K562 (cell line): Measurements from ENCODE around the gene RGS8. TPM values are rescaled to one million over a fixed set of nuclear protein-coding genes. Genes with fewer than 3 reads are reported as not detected.

Experiments used
- ATAC-seq: fragments of 200-7000 bp; cut with Tn5 transposase; 3 replicates; pipeline ENCODE4 v1.9.1; 2020; ENCODE audit warnings: moderate library complexity
- BruUV-seq: library from RNA; stranded (reverse); fragments of 400-500 nt; replicated peaks from 2 replicates; lab custom pipeline; 2021; lab: Mats Ljungman, UMichigan
- CTCF ChIA-PET: fragments of 300-600 bp; formaldehyde crosslinking; extraction: SDS; loops from one replicate; lab custom pipeline; 2021; ENCODE audit warnings: low intra/inter-chr PET ratio; lab: Yijun Ruan, JAX
- POLR2A ChIA-PET: fragments of 300-600, 350-650 bp; sonication (Branson Sonifier 250); formaldehyde crosslinking; extraction: SDS; loops from one replicate; lab custom pipeline; 2021; ENCODE audit warnings: antibody characterized with exemption, inconsistent platforms; lab: Yijun Ruan, JAX
- DNase-seq, 4 experiments: peaks; one replicate each; pipeline versions ENCODE4 v3.0.0 to v3.0.0-alpha.2; 2011 to 2018; ENCODE audit warnings: low spot score in 3 of 4, mixed read lengths in 3 of 4; ENCODE audit errors: extremely low read depth in 1 of 4
- FAIRE-seq: peaks from 2 replicates; lab custom pipeline; 2011; peaks lifted over from hg19 to GRCh38; lab: Jason Lieb, UNC
- H2AFZ ChIP-seq: 2 replicates; pipeline ENCODE4 v1.6.0; 2011; ENCODE audit warnings: low read depth, low read length, control low read depth, inconsistent platforms
- H3K27ac ChIP-seq: fragments of 200-600 bp; 3 replicates; pipeline ENCODE4 v1.8.0; 2011; ENCODE audit warnings: low read depth, mild to moderate bottlenecking, control low read depth, inconsistent platforms, low read length, moderate library complexity, mixed read lengths; ENCODE audit errors: extremely low read depth
- H3K27me3 ChIP-seq, 2 experiments: fragments of 300-600 bp in 1 of 2; 2 replicates in 1 of 2; 3 replicates in 1 of 2; pipeline versions ENCODE4 v1.6.0 to v1.8.0; 2011; ENCODE audit warnings: inconsistent platforms in 2 of 2, low read length in 2 of 2, mild to moderate bottlenecking in 1 of 2, mixed read lengths in 1 of 2, moderate library complexity in 1 of 2; ENCODE audit not compliant: control insufficient read depth in 2 of 2, insufficient read depth in 2 of 2
- H3K36me3 ChIP-seq: fragments of 300-600 bp; 3 replicates; pipeline ENCODE4 v1.8.0; 2011; ENCODE audit warnings: mild to moderate bottlenecking, low read length, inconsistent platforms; ENCODE audit not compliant: control insufficient read depth, insufficient read depth
- H3K4me1 ChIP-seq, 2 experiments: fragments of 200-600 bp in 1 of 2; replicated peaks in 1 of 2; 2 replicates in 1 of 2; 3 replicates in 1 of 2; pipeline versions ENCODE4 v1.5.1 to v1.8.0; 2011; ENCODE audit warnings: inconsistent platforms in 2 of 2, low read length in 2 of 2, mild to moderate bottlenecking in 1 of 2, mixed read lengths in 1 of 2, moderate library complexity in 1 of 2; ENCODE audit not compliant: control insufficient read depth in 2 of 2, insufficient read depth in 2 of 2
- H3K4me2 ChIP-seq: 2 replicates; pipeline ENCODE4 v1.6.1; 2011; ENCODE audit warnings: low read length, control low read depth, inconsistent platforms, mixed read lengths; ENCODE audit not compliant: insufficient read depth
- H3K4me3 ChIP-seq: fragments of 200-600 bp; sonication (generic), shearing (Covaris generic); 2 replicates; pipeline ENCODE4 v1.5.1; 2016; ENCODE audit warnings: control low read depth, inconsistent platforms
- H3K79me2 ChIP-seq: fragments of 200-600 bp; 3 replicates; pipeline ENCODE4 v1.8.0; 2011; ENCODE audit warnings: low read length, inconsistent platforms; ENCODE audit not compliant: control insufficient read depth, insufficient read depth
- H3K9ac ChIP-seq, 2 experiments: 2 replicates each; pipeline versions ENCODE4 v1.6.0 to v1.6.1; 2011; ENCODE audit warnings: low read depth in 2 of 2, low read length in 2 of 2, control low read depth in 1 of 2, inconsistent platforms in 1 of 2, mild to moderate bottlenecking in 1 of 2, mixed read lengths in 1 of 2; ENCODE audit not compliant: insufficient read depth in 1 of 2
- H3K9me1 ChIP-seq: one replicate; pipeline ENCODE4 v1.6.0; 2011; ENCODE audit warnings: inconsistent platforms, mild to moderate bottlenecking, low read length, moderate library complexity; ENCODE audit not compliant: control insufficient read depth, insufficient read depth
- H3K9me3 ChIP-seq: replicated peaks from 2 replicates; pipeline ENCODE4 v1.5.1; 2011; ENCODE audit warnings: low read depth, low read length, inconsistent platforms; ENCODE audit not compliant: control insufficient read depth, insufficient read depth
- H4K20me1 ChIP-seq: replicated peaks from 2 replicates; pipeline ENCODE4 v1.6.1; 2011; ENCODE audit warnings: low read length, inconsistent platforms, mixed read lengths; ENCODE audit not compliant: control insufficient read depth, insufficient read depth
- ATF6 ChIP-seq: sonication (generic); formaldehyde crosslinking; IDR thresholded peaks from 2 replicates; pipeline ENCODE4 v1.4.0; 2020; ENCODE audit warnings: mild to moderate bottlenecking, missing genetic modification reagents
- BDP1 ChIP-seq: IDR thresholded peaks from 3 replicates; pipeline ENCODE4 v1.6.1; 2011; ENCODE audit not compliant: insufficient read length, insufficient read depth
- CEBPZ ChIP-seq: fragments of 150-350 bp; IDR thresholded peaks from 2 replicates; pipeline ENCODE4 v1.6.1; 2014; ENCODE audit warnings: low read depth, mild to moderate bottlenecking, low read length, borderline replicate concordance
- ELK1 ChIP-seq: sonication (generic); formaldehyde crosslinking; IDR thresholded peaks from 2 replicates; pipeline ENCODE4 v1.8.1; 2022; ENCODE audit warnings: missing genetic modification reagents
- ETS2 ChIP-seq: IDR thresholded peaks from 2 replicates; pipeline ENCODE4 v1.6.1; 2016; ENCODE audit warnings: borderline replicate concordance, missing genetic modification characterization, mild to moderate bottlenecking, moderate library complexity, missing compliant biosample characterization; ENCODE audit not compliant: poor library complexity, severe bottlenecking
- KAT2B ChIP-seq: IDR thresholded peaks from one replicate; pipeline ENCODE4 v1.6.1; 2012; ENCODE audit warnings: low read depth, mild to moderate bottlenecking, control low read depth, inconsistent platforms, low read length, moderate library complexity
- RBM22 ChIP-seq: fragments of 200-400 bp; formaldehyde crosslinking; IDR thresholded peaks from 2 replicates; pipeline ENCODE4 v1.6.1; 2018; ENCODE audit warnings: low read length, low read depth; ENCODE audit not compliant: poor library complexity, severe bottlenecking
- RBM25 ChIP-seq: fragments of 200-400 bp; formaldehyde crosslinking; IDR thresholded peaks from 2 replicates; pipeline ENCODE4 v1.6.1; 2018; ENCODE audit warnings: low read length, low read depth, moderate library complexity; ENCODE audit not compliant: severe bottlenecking
- RCOR1 ChIP-seq, 2 experiments: IDR thresholded peaks; 2 replicates each; pipeline ENCODE4 v1.6.1; 2012; ENCODE audit warnings: low read depth in 2 of 2, low read length in 2 of 2, borderline replicate concordance in 1 of 2, improper control_type of control experiment in 1 of 2
- SMARCB1 ChIP-seq: IDR thresholded peaks from 2 replicates; pipeline ENCODE4 v1.6.1; 2011; ENCODE audit warnings: improper control_type of control experiment, low read depth; ENCODE audit not compliant: insufficient read length
- SMARCE1 ChIP-seq: fragments of 450-650 bp; IDR thresholded peaks from 2 replicates; pipeline ENCODE4 v1.7.1; 2016; ENCODE audit warnings: mild to moderate bottlenecking
- ZNF24 ChIP-seq: fragments of 450-650 bp; IDR thresholded peaks from 2 replicates; pipeline ENCODE4 v1.6.1; 2016
- ZNF347 ChIP-seq: fragments of 450-650 bp; formaldehyde crosslinking; IDR thresholded peaks from 2 replicates; pipeline ENCODE4 v1.4.0; 2020; ENCODE audit warnings: low read depth, mild to moderate bottlenecking, moderate library complexity
- ZSCAN32 ChIP-seq: fragments of 450-650 bp; formaldehyde crosslinking; IDR thresholded peaks from 2 replicates; pipeline ENCODE4 v1.4.0; 2020; ENCODE audit warnings: mild to moderate bottlenecking, moderate library complexity
- WGBS: fragments of 100-300 bp; shearing (Covaris generic); methylation state at CpG from one replicate; pipeline ENCODE4 v1.1.6; 2016; ENCODE audit warnings: low coverage, mixed read lengths; ENCODE audit not compliant: insufficient coverage; ENCODE audit errors: missing lambda C conversion rate; 5-methylcytosine and 5-hydroxymethylcytosine counted together
- in situ Hi-C: fragments of 300-500 bp; cut with MboI; formaldehyde crosslinking; loops from 4 replicates; pipeline ENCODE4 v1.15.0; 2018; ENCODE audit warnings: inconsistent platforms, mixed read lengths
- intact Hi-C: fragments of 100-400 bp; cut with micrococcal nuclease; formaldehyde crosslinking; loops from 2 replicates; pipeline ENCODE4 v1.14.2; 2022
- polyA plus RNA-seq, 8 experiments: library from polyadenylated mRNA; depleted of rRNA in 4 of 8; stranded (reverse) in 5 of 8; unstranded in 3 of 8; fragments of >200 nt; fragmentation: Nextera tagmentation in 2 of 8; fragmentation: Illumina TruSeq in 1 of 8; extraction: Ambion mirVana in 2 of 8; extraction: Trizol in 1 of 8; gene quantifications; 2 replicates each; pipeline versions ENCODE4 v1.2.1 to v1.2.3, GENCODE V29; 2011 to 2014; ENCODE audit warnings: inconsistent platforms in 1 of 8, missing spikeins in 1 of 8
- total RNA-seq, 7 experiments: library from RNA; depleted of rRNA in 6 of 7; stranded (reverse); fragments of >200 nt in 6 of 7; fragmentation: Illumina TruSeq in 2 of 7; extraction: Trizol in 2 of 7; gene quantifications; 2 replicates each; pipeline versions ENCODE4 v1.2.1 to v1.2.3, GENCODE V29; 2011 to 2021; ENCODE audit warnings: low replicate concordance in 1 of 7

RGS8 gene
- total and polyA plus RNA-seq, 9 of the 15 experiments (the other 6 are each of a cell fraction or from before 2014, with no cell fraction given), result not detected

- TF ChIP-seq RCOR1 (IDR thresholded peaks at IDR 0.05; ENCODE audit: borderline replicate concordance in 1 of 2, low read depth in 2 of 2, low read length in 2 of 2), result no peak
- no peak for TF ChIP-seq ELK1
- no peak for TF ChIP-seq ZSCAN32
- TF ChIP-seq, all 486 proteins: peak for 2
Measured at GRCh38 chr1:182644886-182645285, 39.5 kb downstream of the RGS8 start (continued).

GRCh38 chr1:182643699-182644098 lies 40.7 kb downstream of the RGS8 start:
- FAIRE-seq, result no peak
- BruUV-seq, result no TSS peak
- peaks cover 16 to 58% of the 10 kb centered on the region in 2 experiments for H3K27me3 ChIP-seq

More at GRCh38 chr1:182643699-182644098, 40.7 kb downstream of the RGS8 start:
- in situ Hi-C loops (no loop called here), intact Hi-C loops (no loop called here)
- WGBS, result 0% methylated on average over 3 of the region's 3 CpGs
- no peaks in the 10 kb centered on the region for H3K4me1 ChIP-seq
- ChIA-PET CTCF (no interaction called here), POLR2A (interaction anchor here (0.6 to 0.7 kb wide), 2 partner anchors 139 to 386 kb away, joined by 3 read pairs; no protein-coding TSS in a partner anchor)
- H2AFZ ChIP-seq, result no peak overlapping the region
- no peak overlapping the region for H3K27ac ChIP-seq
- no peak overlapping the region for H3K4me2 ChIP-seq
- H3K79me2 ChIP-seq, result no peaks in the 10 kb centered on the region
- no peaks in the 10 kb centered on the region for H3K36me3 ChIP-seq
- no peak for TF ChIP-seq RBM22
- no peak for TF ChIP-seq CEBPZ
- no peak for TF ChIP-seq ZNF24
- TF ChIP-seq ZNF347, result no peak
- TF ChIP-seq ETS2 (tag), result no peak
- no peak for TF ChIP-seq RBM25
- TF ChIP-seq KAT2B, result no peak
- TF ChIP-seq BDP1, result no peak
- TF ChIP-seq SMARCE1, result no peak
- no peak for TF ChIP-seq ATF6 (CRISPR knock-in tag)
- TF ChIP-seq SMARCB1, result no peak
- H3K9ac ChIP-seq, result no peak overlapping the region
- ATAC-seq (no peak), DNase-seq (no peak)
- H3K9me3 ChIP-seq, result no peaks in the 10 kb centered on the region
- no peak overlapping the region for H3K4me3 ChIP-seq
- peaks cover 3% of the 10 kb centered on the region; the same call in 1 of the 2 replicates for H4K20me1 ChIP-seq
- H3K9me1 ChIP-seq, result no peaks in the 10 kb centered on the region
